ENCODE results near the gene ZNF407.

- TF ChIP-seq CTCF (conservative IDR thresholded peaks at IDR 0.05; ENCODE audit: low read depth, low read length): no peak
- TF ChIP-seq EZH2 (IDR thresholded peaks at IDR 0.05; ENCODE audit: borderline replicate concordance, low read depth, low read length, poor library complexity, severe bottlenecking): no peak
These were observed 408.0 kb downstream of the ZNF407 start for GRCh38 chr18:75005626-75006025.

All from A673 (cell line).